ENCODE results near the gene B3GNT3. TPM values are rescaled to one million over a fixed set of nuclear protein-coding genes. Genes with fewer than 3 reads are reported as not detected.

B3GNT3 gene
- total RNA-seq, 2 donors from 2014 or later, result 1.2 TPM; not detected in 1

Other genes with a start within 250 kb of the B3GNT3 start
- gene COLGALT1, start 239.5 kb upstream of the B3GNT3 start, total RNA-seq, result 10 to 100 TPM; 41.1 to 76.5 TPM
- gene UNC13A, start 106.8 kb upstream of the B3GNT3 start, total RNA-seq, result under 1 TPM; 0.16 to 0.45 TPM
- 10 to 100 TPM; 74.0 to 83.7 TPM for gene MAP1S, start 75.7 kb upstream of the B3GNT3 start, total RNA-seq
- gene FCHO1, start 43.7 kb upstream of the B3GNT3 start, total RNA-seq, result 10 to 100 TPM; 64.0 to 75.5 TPM
- 1 to 10 TPM; 7.6 to 8.3 TPM for gene INSL3, start 26.4 kb downstream of the B3GNT3 start, total RNA-seq
- gene JAK3, start 52.8 kb downstream of the B3GNT3 start, total RNA-seq, result 100 to 1,000 TPM; 186 to 250 TPM
- 1,000 to 10,000 TPM; 2,920 to 3,543 TPM for gene RPL18A, start 64.8 kb downstream of the B3GNT3 start, total RNA-seq
- 1 to 10 TPM in 1 of 2 donors, under 1 TPM in 1; 0.65 to 1.4 TPM for gene SLC5A5, start 76.8 kb downstream of the B3GNT3 start, total RNA-seq
- 10 to 100 TPM; 52.4 to 90.5 TPM for gene CCDC124, start 137.9 kb downstream of the B3GNT3 start, total RNA-seq
- under 1 TPM; 0.50 to 0.61 TPM for gene KCNN1, start 172.0 kb downstream of the B3GNT3 start, total RNA-seq
- gene ARRDC2, start 213.0 kb downstream of the B3GNT3 start, total RNA-seq, result 10 to 100 TPM; 32.0 to 98.0 TPM